CD4-positive, alpha-beta T cell treated with Interleukin-15 for 1 hour (primary cell): Measurements from ENCODE around the gene RAD23A.

Experiments used
- DNase-seq: peaks from one replicate; pipeline ENCODE4 v3.0.0-alpha.2; 2020

The RAD23A gene

DNA sequence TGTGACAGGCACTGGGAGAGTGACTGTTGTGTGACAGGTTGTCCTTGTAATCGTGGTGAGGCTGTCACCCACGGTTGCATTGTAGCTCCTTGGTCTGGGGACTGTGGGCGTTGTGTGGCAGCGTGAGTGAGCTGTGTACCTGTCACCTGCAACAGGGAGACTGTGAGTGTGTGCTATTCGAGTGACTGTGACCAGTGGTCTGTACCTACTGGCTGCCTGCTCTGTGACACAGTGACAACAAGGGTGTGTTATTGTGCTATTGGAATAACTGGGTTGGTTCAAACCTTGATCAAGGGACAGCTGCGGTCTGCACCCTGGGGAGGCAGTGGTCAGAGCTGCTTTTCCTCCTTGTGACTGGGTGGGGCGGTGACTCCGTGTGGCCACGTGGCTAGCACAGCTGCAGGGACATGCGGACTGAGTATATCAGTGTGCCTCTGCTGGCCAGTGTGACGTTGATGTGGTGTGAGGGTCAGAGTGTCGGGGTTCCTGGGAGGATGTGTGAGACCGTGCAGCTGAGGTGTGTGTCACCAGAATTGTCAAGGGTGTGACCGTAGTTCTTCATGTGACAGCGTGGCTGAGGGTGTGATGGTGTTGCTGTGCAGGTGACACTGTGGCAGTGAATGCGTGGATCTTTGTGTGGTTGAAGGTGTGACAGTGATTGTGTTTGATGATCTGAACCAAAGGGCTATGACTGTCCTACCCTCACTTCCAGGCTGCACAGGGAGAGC is 39.6 kb downstream of the RAD23A start:
- peak; percentile 65 for DNase-seq

GRCh38 chr19:12986726-12987125 is 41.1 kb downstream of the RAD23A start:
- DNase-seq, result no peak

- no peak for DNase-seq
Observed at GRCh38 chr19:12987190-12987589, 41.5 kb downstream of the RAD23A start.

- no peak for DNase-seq
Observed at GRCh38 chr19:12987781-12988180, 42.1 kb downstream of the RAD23A start.

DNA sequence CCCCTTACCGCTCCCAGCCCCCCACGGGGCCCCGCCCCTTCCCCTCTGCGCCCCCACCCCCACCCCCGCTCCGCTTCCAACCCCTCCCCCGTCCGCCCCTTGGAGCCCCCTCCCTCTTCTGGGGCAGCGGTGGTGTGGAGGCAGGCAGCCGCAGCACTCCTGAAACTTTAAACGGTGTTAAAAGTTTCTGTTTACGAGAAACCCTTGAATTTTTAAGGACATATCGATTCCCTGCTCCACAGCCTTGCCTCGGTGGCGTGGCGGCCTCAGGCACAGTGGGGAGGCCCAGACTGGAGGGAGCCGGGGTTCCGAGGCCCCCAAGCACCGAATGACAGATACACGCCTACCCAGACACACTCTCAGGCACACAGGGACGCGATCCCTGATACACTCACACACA is 44.8 kb downstream of the RAD23A start:
- no peak for DNase-seq

GRCh38 chr19:12990853-12991252 is 45.2 kb downstream of the RAD23A start:
- DNase-seq, result no peak

GRCh38 chr19:12991296-12991695 is 45.6 kb downstream of the RAD23A start:
- DNase-seq, result no peak

DNA sequence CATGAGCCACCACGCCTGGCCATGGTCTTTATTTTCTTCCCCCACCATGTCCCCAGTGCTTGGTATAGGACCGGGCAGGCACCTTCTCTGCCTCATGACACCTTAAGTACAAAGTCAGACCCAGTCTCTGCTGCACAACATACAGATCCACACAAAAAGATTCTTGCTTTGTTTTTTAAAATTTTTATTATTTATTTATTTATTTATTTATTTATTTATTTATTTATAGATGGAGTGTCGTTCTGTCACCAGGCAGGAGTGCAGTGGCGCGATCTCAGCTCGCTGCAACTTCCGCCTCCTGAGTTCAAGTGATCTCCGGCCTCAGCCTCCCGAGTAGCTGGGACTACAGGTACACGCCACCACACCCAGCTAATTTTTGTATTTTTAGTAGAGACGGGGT is 47.1 kb downstream of the RAD23A start:
- no peak for DNase-seq

GRCh38 chr19:12993562-12993961 is 47.9 kb downstream of the RAD23A start:
- DNase-seq, result no peak

GRCh38 chr19:12994701-12995595 is 49.3 kb downstream of the RAD23A start, which contains the start of gene NFIX:
Gene NFIX (plus strand): TSS chr19:12995475. CDS start chr19:12995838, 363 bp downstream.
- peak; percentile 49 for DNase-seq

DNA sequence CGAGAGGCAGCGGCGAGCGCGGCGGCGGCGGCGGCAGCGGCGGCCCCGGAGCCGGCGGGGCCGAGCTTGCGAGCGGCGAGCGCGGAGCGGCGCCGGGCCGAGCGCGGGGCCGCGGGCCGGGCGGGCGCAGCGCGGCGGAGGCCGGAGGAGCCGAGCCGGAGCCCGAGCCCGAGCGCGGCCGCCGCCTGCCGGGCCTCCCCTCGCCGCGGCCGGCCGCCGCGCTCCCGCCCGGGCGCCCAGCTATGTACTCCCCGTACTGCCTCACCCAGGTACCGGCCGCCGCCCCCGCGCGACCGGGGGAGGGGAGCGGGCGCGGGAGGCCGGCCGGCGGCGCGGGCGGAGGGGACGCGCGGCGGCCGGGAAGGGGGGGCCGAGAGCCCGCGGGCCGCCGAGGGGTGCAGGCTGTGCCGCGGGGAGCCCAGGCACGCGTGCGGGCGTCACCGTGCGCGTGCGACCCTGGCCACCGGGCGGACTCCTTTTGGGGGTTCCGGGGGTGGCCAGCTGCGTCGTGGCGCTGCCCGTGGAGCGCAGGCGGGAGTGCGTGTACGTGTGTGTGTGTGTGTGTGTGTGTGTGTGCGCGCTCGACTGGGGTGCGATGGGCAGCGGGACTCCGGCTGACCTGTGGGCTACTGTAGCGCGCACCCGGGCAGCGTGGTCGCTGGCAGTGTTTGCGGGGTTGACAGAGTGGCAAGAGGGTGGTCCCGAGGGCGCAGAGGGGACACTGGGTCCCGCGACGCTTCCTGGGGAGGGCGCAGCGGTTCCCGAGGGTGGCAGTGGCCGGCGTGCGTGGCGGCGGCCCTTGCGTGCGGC is 50.1 kb downstream of the RAD23A start:
- no peak for DNase-seq

DNA sequence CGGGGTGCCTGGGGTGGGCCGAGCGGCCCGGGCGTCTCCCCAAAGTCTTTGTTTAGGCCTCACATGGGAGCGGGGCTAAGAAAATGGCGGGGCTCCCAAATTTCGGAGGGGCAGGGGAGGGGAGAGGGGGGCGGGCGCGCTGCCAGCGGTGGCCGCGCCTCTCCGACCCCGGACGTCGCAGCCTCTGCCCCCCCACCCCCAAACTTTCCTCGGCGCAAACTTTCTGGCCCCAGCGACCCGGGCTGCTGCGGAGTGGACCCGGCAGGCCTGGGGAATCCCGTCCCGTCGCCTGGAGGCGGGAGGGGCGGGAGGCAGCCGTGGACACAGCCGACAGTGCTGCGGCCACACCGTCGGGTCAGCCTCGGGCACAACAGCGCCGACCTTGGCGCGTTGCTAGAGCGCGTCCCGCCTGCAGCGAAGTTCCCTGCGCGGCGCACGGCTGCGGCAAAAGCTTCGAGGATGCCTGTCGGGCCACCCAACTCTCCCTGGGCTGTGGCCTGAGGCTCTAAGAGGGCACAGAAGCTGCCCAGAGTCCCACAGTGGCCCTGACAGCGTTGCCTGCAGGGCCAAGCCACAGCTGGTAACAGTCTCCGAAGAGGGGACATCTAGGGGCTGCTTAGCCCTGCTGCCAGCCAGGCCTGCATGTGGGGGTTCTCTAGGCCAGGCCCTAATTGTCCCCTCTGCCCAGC is 50.9 kb downstream of the RAD23A start:
- DNase-seq, result no peak

DNA sequence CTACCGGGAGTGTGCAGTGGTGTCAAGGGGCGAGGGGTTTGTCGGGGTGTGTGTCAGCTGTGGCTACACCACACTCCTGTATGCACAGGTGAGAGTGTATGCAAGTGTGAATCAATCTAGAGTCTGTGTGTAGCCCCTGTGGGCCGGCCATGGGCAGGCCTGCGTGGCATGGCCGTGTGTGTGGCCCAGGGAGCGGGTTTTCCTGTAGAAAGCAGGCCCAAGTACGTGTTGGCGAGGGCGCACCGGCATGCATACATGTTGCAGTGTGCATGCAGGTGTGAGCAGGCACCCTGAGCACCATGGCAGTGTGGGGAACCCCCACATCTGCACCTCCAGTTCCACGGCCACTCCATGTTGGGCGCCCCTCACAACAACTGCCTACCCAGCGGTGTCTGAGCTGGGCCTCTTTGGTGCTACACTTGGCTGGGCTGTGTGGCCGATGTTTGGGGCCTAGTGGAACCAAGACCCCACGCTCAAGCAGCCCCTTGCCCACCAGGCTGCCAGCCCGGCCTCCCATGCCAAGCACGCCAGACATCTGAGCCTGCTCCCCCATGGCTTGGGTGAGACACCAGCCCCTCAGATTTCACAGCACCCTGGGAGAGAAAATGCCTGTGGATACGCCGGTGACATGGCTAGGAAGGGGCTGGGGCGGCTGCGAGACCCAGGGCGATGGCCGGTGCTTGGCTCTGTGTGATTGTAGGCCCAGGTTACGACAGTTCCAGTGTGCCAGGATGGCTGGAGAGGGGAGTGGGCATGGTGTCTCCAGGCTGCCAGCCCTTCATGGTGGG is 51.7 kb downstream of the RAD23A start:
- no peak for DNase-seq

GRCh38 chr19:12997967-12998940 is 52.6 kb downstream of the RAD23A start:
- no peak for DNase-seq

DNA sequence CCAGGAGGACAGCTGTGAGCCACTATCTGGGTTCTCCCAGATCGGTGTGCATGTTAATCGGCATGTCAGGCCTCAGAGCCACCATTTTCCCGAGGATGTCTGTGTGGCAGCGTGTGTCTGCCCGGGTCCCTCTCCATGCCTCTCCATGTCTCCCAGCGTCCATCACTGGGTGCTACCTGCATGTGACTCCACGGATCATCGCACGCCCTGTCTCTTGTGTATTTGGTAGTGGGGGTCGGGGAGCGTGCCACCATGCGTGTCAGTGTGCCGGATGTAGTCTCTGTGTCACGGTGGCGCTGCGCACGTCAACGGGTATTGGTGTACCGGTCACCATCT is 55.5 kb downstream of the RAD23A start:
- DNase-seq, result no peak

DNA sequence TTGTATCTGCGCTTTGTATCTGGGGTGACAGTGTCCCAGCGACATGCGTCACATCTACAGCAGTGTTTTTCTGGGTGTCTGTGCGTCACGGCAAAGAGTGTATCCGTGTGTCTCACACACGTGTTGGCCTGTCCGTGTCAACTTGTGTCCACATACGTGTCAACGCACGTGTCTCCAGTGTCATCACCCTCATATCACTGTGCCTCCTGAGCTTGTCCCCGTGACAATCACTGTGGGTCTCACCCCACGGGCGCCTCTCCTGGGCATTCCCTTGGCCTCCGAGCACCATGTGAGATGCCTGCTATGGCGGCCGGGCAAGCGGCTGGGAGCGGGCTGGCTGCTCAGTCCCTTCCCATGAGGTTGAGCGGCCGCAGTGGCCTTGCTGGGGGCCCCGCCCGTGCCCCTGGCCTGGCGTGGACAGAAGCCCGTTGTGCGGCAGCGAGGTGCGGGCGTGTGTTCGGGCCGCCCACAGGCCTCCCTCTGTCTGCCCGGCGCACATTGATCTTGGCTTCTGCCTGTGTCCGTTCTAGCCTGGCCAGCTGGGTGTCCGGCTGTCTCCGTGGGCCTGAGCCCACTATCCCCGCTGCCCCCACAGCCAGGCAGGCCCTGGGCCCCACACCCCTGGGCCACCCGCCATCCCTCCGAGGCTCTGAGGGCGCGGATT is 56.0 kb downstream of the RAD23A start:
- DNase-seq, result no peak

- no peak for DNase-seq
Observed at GRCh38 chr19:13002166-13002898, 56.7 kb downstream of the RAD23A start.

DNA sequence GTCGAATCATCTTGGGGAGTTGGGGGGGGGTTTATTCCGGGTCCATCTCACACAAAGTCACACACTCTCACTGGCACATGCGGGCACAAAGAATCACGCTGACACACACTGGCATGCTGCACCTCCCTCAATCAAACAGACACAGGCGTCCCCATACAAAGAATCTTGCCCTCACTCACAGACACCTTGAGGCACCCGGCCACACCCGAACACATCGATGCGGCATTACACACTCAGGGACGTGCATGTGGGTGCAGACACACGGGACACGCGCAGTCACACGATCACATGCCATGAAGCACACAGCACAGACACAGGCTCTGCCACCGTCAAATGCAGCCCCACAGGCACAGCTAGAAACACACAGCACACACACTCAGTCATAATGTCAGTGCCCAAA is 57.4 kb downstream of the RAD23A start:
- no peak for DNase-seq
